BLaER1 treated with 17β-estradiol and CSF1 and Interleukin-3, amounts not matched to agents 10 nM and 100 nM (cell line): ENCODE data around the gene BRD2.
A peak's percentile ranks its signal among the peaks of the same experiment; 100 is the strongest.

Experiments
- H3K27ac ChIP-seq, 11 experiments: shearing (Covaris generic); formaldehyde crosslinking; 2 replicates each; pipeline ENCODE4 v1.8.1; 2022
- H3K27me3 ChIP-seq, 11 experiments: shearing (Covaris generic); formaldehyde crosslinking; 2 replicates each; pipeline ENCODE4 v1.8.1; 2022
- H3K36me3 ChIP-seq, 11 experiments: shearing (Covaris generic); formaldehyde crosslinking; 2 replicates each; pipeline ENCODE4 v1.8.1; 2022
- H3K4me1 ChIP-seq, 10 experiments: shearing (Covaris generic); formaldehyde crosslinking; 2 replicates each; pipeline ENCODE4 v1.8.1; 2022
- H3K4me2 ChIP-seq, 11 experiments: shearing (Covaris generic); formaldehyde crosslinking; 2 replicates each; pipeline ENCODE4 v1.8.1; 2022
- H3K4me3 ChIP-seq, 10 experiments: shearing (Covaris generic); formaldehyde crosslinking; 2 replicates each; pipeline ENCODE4 v1.8.1; 2022
- H3K9ac ChIP-seq, 11 experiments: shearing (Covaris generic); formaldehyde crosslinking; 2 replicates each; pipeline ENCODE4 v1.8.1; 2022
- H3K9me3 ChIP-seq, 11 experiments: shearing (Covaris generic); formaldehyde crosslinking; replicated peaks in 1 of 11; 2 replicates each; pipeline ENCODE4 v1.8.1; 2022
- H4K20me1 ChIP-seq, 11 experiments: shearing (Covaris generic); formaldehyde crosslinking; 2 replicates each; pipeline ENCODE4 v1.8.1; 2022
- Cebpa-rat ChIP-seq, 11 experiments: shearing (Covaris generic); IDR thresholded peaks; 2 replicates each; pipeline ENCODE4 v1.8.1; 2022

BRD2 gene

GRCh38 chr6:32945108-32945760 lies 23.2 kb upstream of the BRD2 start:
- H4K20me1 ChIP-seq: peaks cover 0 to 9% (median 0%) of the 10 kb centered on the region in 11 experiments; a peak in 5 of 22 replicates
- peak overlapping the region; percentile 73 to 88 (median 85) for H3K27ac ChIP-seq
- H3K9ac ChIP-seq: peak overlapping the region; percentile 51 to 79 (median 74); a peak in 21 of 22 replicates
- H3K9me3 ChIP-seq: peaks cover 0 to 10% (median 0%) of the 10 kb centered on the region in 11 experiments; a peak in 7 of 22 replicates
- H3K4me2 ChIP-seq: peak overlapping the region; percentile 85 to 97 (median 91)
- no peak for TF ChIP-seq Cebpa-rat (IDR thresholded peaks at IDR 0.05)
- peaks cover 8 to 25% (median 16%) of the 10 kb centered on the region in 11 experiments; a peak in 17 of 22 replicates for H3K36me3 ChIP-seq
- H3K4me3 ChIP-seq: peak overlapping the region in 9 of 10 experiments; percentile 6 to 63 (median 41); a peak in 13 of 20 replicates
- no peaks in the 10 kb centered on the region for H3K27me3 ChIP-seq
- peaks cover 80 to 97% (median 93%) of the 10 kb centered on the region in 10 experiments for H3K4me1 ChIP-seq

GRCh38 chr6:32945953-32946352 lies 22.4 kb upstream of the BRD2 start:
- Histone ChIP-seq H3K4me2 (peak overlapping the region; percentile 85 to 97 (median 91); a peak in 21 of 22 replicates), H3K4me3 (no peak overlapping the region), H3K9me3 (peaks cover 0 to 10% (median 0%) of the 10 kb centered on the region in 11 experiments; a peak in 7 of 22 replicates), H3K27ac (peak overlapping the region; percentile 73 to 88 (median 85); a peak in 21 of 22 replicates), H3K4me1 (peaks cover 80 to 97% (median 93%) of the 10 kb centered on the region in 10 experiments), H3K27me3 (no peaks in the 10 kb centered on the region), H3K36me3 (peaks cover 8 to 28% (median 19%) of the 10 kb centered on the region in 11 experiments; a peak in 17 of 22 replicates), H4K20me1 (peaks cover 0 to 9% (median 0%) of the 10 kb centered on the region in 11 experiments; a peak in 5 of 22 replicates), H3K9ac (peak overlapping the region in 1 of 11 experiments; percentile 76; a peak in 1 of 22 replicates)
- TF ChIP-seq Cebpa-rat (IDR thresholded peaks at IDR 0.05): no peak

- no peak for TF ChIP-seq Cebpa-rat (IDR thresholded peaks at IDR 0.05)
- H3K9ac ChIP-seq: no peak overlapping the region
- no peak overlapping the region for H3K4me3 ChIP-seq
- peaks cover 0 to 10% (median 0%) of the 10 kb centered on the region in 11 experiments; a peak in 7 of 22 replicates for H3K9me3 ChIP-seq
- H4K20me1 ChIP-seq: peaks cover 0 to 9% (median 0%) of the 10 kb centered on the region in 11 experiments; a peak in 5 of 22 replicates
- H3K27ac ChIP-seq: peak overlapping the region in 3 of 11 experiments; percentile 85 to 88 (median 88); a peak in 6 of 22 replicates
- no peaks in the 10 kb centered on the region for H3K27me3 ChIP-seq
- peaks cover 80 to 97% (median 93%) of the 10 kb centered on the region in 10 experiments for H3K4me1 ChIP-seq
- H3K36me3 ChIP-seq: peaks cover 8 to 28% (median 19%) of the 10 kb centered on the region in 11 experiments; a peak in 17 of 22 replicates
- peak overlapping the region in 4 of 11 experiments; percentile 8 to 97 (median 55); a peak in 5 of 22 replicates for H3K4me2 ChIP-seq
Measured at GRCh38 chr6:32946893-32947292, 21.5 kb upstream of the BRD2 start.

- Histone ChIP-seq H3K4me3 (no peak overlapping the region), H3K4me1 (peaks cover 79 to 97% (median 92%) of the 10 kb centered on the region in 10 experiments), H3K4me2 (peak overlapping the region in 8 of 11 experiments; percentile 8 to 98 (median 92); a peak in 9 of 22 replicates), H3K27ac (0 out of 22 replicates have a peak overlapping the region, but pooled peaks of 2 of the 11 experiments have one; percentile 7 to 88), H3K36me3 (peaks cover 8 to 28% (median 19%) of the 10 kb centered on the region in 11 experiments; a peak in 17 of 22 replicates), H4K20me1 (peaks cover 0 to 9% (median 0%) of the 10 kb centered on the region in 11 experiments; a peak in 5 of 22 replicates), H3K27me3 (no peaks in the 10 kb centered on the region), H3K9me3 (peaks cover 0 to 10% (median 0%) of the 10 kb centered on the region in 11 experiments; a peak in 7 of 22 replicates), H3K9ac (0 out of 22 replicates have a peak overlapping the region, but pooled peaks of 2 of the 11 experiments have one; percentile 7 to 21)
- no peak for TF ChIP-seq Cebpa-rat (IDR thresholded peaks at IDR 0.05)
Measured at GRCh38 chr6:32947552-32948465, 20.6 kb upstream of the BRD2 start.

- peak overlapping the region; percentile 76 to 98 (median 92); a peak in 19 of 22 replicates for H3K4me2 ChIP-seq
- no peak for TF ChIP-seq Cebpa-rat (IDR thresholded peaks at IDR 0.05)
Measured at GRCh38 chr6:32949113-32949512, 19.3 kb upstream of the BRD2 start.

GRCh38 chr6:32950010-32950409 lies 18.4 kb upstream of the BRD2 start:
- TF ChIP-seq Cebpa-rat (IDR thresholded peaks at IDR 0.05): no peak
- Histone ChIP-seq H3K4me1 (peaks cover 75 to 97% (median 91%) of the 10 kb centered on the region in 10 experiments), H3K27ac (peak overlapping the region in 5 of 11 experiments; percentile 8 to 34 (median 14); a peak in 5 of 22 replicates), H3K9me3 (peaks cover 0 to 10% (median 0%) of the 10 kb centered on the region in 11 experiments; a peak in 7 of 22 replicates), H3K36me3 (peaks cover 8 to 28% (median 19%) of the 10 kb centered on the region in 11 experiments; a peak in 17 of 22 replicates), H3K4me2 (peak overlapping the region; percentile 76 to 98 (median 92)), H3K9ac (no peak overlapping the region), H3K4me3 (peak overlapping the region in 1 of 10 experiments; percentile 74; a peak in 1 of 20 replicates), H4K20me1 (peaks cover 0 to 9% (median 0%) of the 10 kb centered on the region in 11 experiments; a peak in 5 of 22 replicates), H3K27me3 (no peaks in the 10 kb centered on the region)

More at GRCh38 chr6:32949113-32949512, 19.3 kb upstream of the BRD2 start:
- Histone ChIP-seq H3K9me3 (peaks cover 0 to 10% (median 0%) of the 10 kb centered on the region in 11 experiments; a peak in 7 of 22 replicates), H3K4me3 (no peak overlapping the region), H4K20me1 (peaks cover 0 to 9% (median 0%) of the 10 kb centered on the region in 11 experiments; a peak in 5 of 22 replicates), H3K27ac (0 out of 22 replicates have a peak overlapping the region, but pooled peaks of 2 of the 11 experiments have one; percentile 8 to 14), H3K9ac (peak overlapping the region in 1 of 11 experiments; percentile 29; a peak in 2 of 22 replicates), H3K27me3 (no peaks in the 10 kb centered on the region), H3K36me3 (peaks cover 8 to 28% (median 19%) of the 10 kb centered on the region in 11 experiments; a peak in 17 of 22 replicates), H3K4me1 (peaks cover 75 to 94% (median 89%) of the 10 kb centered on the region in 10 experiments)

- H3K27ac ChIP-seq: peak overlapping the region in 4 of 11 experiments; percentile 11 to 82 (median 28); a peak in 6 of 22 replicates
- H3K36me3 ChIP-seq: peaks cover 8 to 28% (median 19%) of the 10 kb centered on the region in 11 experiments; a peak in 17 of 22 replicates
- H3K9ac ChIP-seq: peak overlapping the region in 2 of 11 experiments; percentile 35 to 83; a peak in 4 of 22 replicates
- H3K4me3 ChIP-seq: peak overlapping the region in 2 of 10 experiments; percentile 70 to 74; a peak in 3 of 20 replicates
- peaks cover 75 to 97% (median 91%) of the 10 kb centered on the region in 10 experiments for H3K4me1 ChIP-seq
- H3K4me2 ChIP-seq: peak overlapping the region; percentile 76 to 98 (median 92)
- peaks cover 0 to 10% (median 0%) of the 10 kb centered on the region in 11 experiments; a peak in 7 of 22 replicates for H3K9me3 ChIP-seq
- no peaks in the 10 kb centered on the region for H3K27me3 ChIP-seq
- no peak for TF ChIP-seq Cebpa-rat (IDR thresholded peaks at IDR 0.05)
- peaks cover 0 to 9% (median 0%) of the 10 kb centered on the region in 11 experiments; a peak in 4 of 22 replicates for H4K20me1 ChIP-seq
Measured at GRCh38 chr6:32950449-32950848, 17.9 kb upstream of the BRD2 start.
